ENCODE data around the gene FOXA2.

Gene FOXA2

GRCh38 chr20:22583773-22584521, 425 bp downstream of the FOXA2 start:
- DNase-seq, result no peak

- no peak for DNase-seq
These were observed 1.2 kb downstream of the FOXA2 start for GRCh38 chr20:22582964-22583772.

GRCh38 chr20:22582386-22582963, 1.9 kb downstream of the FOXA2 start:
- no peak for DNase-seq

GRCh38 chr20:22581437-22582385, 2.7 kb downstream of the FOXA2 start:
- no peak for DNase-seq

GRCh38 chr20:22579711-22580697, 4.4 kb downstream of the FOXA2 start:
- DNase-seq, result no peak

- no peak for DNase-seq
These were observed 5.3 kb downstream of the FOXA2 start for GRCh38 chr20:22579119-22579427.

- DNase-seq, result no peak
These were observed 5.9 kb downstream of the FOXA2 start for GRCh38 chr20:22578221-22579118.

GRCh38 chr20:22577515-22578220, 6.7 kb downstream of the FOXA2 start:
- DNase-seq, result no peak

- no peak for DNase-seq
These were observed 7.4 kb downstream of the FOXA2 start for GRCh38 chr20:22576733-22577514.

GRCh38 chr20:22576273-22576672, 8.1 kb downstream of the FOXA2 start:
- no peak for DNase-seq

GRCh38 chr20:22575737-22576136, 8.6 kb downstream of the FOXA2 start:
- no peak for DNase-seq

GRCh38 chr20:22575087-22575721, 9.2 kb downstream of the FOXA2 start:
- DNase-seq, result no peak

GRCh38 chr20:22574545-22575086, 9.8 kb downstream of the FOXA2 start:
- no peak for DNase-seq

GRCh38 chr20:22572491-22572890, 11.9 kb downstream of the FOXA2 start:
- DNase-seq, result no peak

- no peak for DNase-seq
These were observed 12.3 kb downstream of the FOXA2 start for GRCh38 chr20:22572023-22572422.

GRCh38 chr20:22569353-22569752, 15.0 kb downstream of the FOXA2 start:
- no peak for DNase-seq

- no peak for DNase-seq
These were observed 15.5 kb downstream of the FOXA2 start for GRCh38 chr20:22568872-22569344.

Measured in NCI-H187 (cell line).